ENCODE data around the gene USPL1. TPM values are rescaled to one million over a fixed set of nuclear protein-coding genes. Genes with fewer than 3 reads are reported as not detected.

The USPL1 gene
- total RNA-seq: 10 to 100 TPM in 1 of 2 donors, 1 to 10 TPM in 1; 8.8 to 14.8 TPM

DNA sequence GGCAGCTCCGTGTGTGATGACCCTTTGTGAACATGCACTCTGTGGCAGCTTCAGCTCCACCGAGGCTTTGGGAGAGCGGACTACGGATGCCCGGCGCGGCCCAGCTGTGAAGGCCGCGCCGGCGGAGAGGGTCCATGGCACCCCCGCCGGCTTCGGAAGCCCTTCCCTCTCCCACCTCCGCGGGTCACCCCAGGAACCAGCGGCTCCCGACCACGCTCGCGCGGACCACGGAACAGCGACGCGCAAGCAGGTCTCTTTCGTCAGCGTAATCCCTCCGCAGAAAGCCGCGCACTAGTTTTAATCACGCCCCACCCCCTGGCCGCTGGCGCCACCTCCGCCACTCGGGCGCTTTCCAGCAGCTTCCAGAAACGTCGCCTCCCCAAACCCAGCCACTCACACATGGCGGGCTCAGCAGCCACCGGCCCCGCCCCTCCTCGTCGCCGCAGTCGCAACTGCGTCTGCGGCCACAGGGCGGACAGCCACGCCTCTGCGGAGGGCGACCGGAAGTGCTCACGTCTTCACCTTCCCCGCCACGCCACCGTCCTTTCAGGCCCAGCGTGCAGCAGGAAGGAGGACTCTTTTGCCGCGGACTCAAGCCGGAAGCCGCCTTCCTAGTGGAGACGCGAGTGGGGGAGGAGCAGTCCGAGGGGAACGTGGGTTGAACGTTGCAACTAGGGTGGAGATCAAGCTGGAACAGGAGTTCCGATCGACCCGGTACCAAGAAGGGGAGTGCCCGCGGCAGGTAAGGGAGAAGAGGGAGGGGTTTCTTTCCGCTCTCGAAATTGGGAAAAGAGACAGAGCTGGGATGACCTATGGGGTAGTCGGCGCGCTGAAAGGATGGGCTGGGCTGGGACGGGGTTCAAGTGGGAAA is at the start of gene USPL1:
Gene USPL1, plus strand, starts transcription at position 606 of the 871 bp plus-strand sequence. CDS start 3,221 bp downstream, outside the sequence.
- Histone ChIP-seq H3K4me1 (peaks cover 12% of the 10 kb centered on the region), H3K9ac (ENCODE audit: low read depth in 2 of 2, low read length in 2 of 2) (peak within 1 kb of the TSS; percentile 96 to 100), H3K9me3 (no peaks in the 10 kb centered on the region), H3K36me3 (no peaks in the 10 kb centered on the region), H3K4me3 (peak within 1 kb of the TSS; percentile 79), H3K27ac (peak within 1 kb of the TSS; percentile 99), H3K27me3 (no peaks in the 10 kb centered on the region)
- intact Hi-C loops (cut with DNase I): loop anchor here (10.0 kb wide), 1 partner anchor 153 kb away; the partner anchor contains the start of gene HMGB1
- DNase-seq: peak; percentile 99
- TF ChIP-seq, protein P1, sequence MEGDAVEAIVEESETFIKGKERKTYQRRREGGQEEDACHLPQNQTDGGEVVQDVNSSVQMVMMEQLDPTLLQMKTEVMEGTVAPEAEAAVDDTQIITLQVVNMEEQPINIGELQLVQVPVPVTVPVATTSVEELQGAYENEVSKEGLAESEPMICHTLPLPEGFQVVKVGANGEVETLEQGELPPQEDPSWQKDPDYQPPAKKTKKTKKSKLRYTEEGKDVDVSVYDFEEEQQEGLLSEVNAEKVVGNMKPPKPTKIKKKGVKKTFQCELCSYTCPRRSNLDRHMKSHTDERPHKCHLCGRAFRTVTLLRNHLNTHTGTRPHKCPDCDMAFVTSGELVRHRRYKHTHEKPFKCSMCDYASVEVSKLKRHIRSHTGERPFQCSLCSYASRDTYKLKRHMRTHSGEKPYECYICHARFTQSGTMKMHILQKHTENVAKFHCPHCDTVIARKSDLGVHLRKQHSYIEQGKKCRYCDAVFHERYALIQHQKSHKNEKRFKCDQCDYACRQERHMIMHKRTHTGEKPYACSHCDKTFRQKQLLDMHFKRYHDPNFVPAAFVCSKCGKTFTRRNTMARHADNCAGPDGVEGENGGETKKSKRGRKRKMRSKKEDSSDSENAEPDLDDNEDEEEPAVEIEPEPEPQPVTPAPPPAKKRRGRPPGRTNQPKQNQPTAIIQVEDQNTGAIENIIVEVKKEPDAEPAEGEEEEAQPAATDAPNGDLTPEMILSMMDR (IDR thresholded peaks at IDR 0.05): no peak

DNA sequence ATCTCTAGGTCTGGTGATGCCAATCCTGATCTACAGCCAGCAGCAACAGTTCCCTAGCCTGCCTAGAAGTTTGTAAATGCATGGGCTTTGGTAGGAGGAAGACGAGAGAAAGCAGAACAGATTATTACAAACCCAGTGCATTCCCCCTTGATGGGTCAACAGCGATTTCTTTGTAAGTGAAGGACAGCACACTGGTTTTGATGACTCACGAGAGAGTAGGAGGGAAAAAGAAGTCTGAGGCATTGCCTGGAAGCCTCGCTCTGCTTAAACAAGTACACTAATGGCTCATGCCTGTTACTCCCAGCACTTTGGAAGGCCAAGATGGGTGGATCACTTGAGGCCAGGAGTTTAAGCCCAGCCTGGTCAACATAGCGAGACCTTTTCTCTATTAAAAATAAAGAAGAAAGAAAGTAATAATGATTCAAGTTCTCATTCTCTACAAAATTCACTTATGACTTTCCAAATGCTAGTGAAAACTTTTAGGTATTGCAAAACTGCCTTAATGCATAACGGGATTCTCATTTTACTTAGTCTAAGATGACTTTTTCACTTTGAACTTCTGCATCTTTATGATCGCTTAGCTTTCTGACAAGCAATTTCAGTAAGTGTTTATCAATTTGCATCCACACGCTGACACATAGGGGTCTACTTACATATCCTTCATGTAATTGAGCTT is 47.7 kb upstream of the USPL1 start:
- Histone ChIP-seq H3K9ac (ENCODE audit: low read depth in 2 of 2, low read length in 2 of 2) (no peak overlapping the region), H3K4me3 (no peak overlapping the region), H3K27ac (peak overlapping the region; percentile 17), H3K9me3 (no peaks in the 10 kb centered on the region), H3K27me3 (no peaks in the 10 kb centered on the region), H3K36me3 (no peaks in the 10 kb centered on the region), H3K4me1 (no peaks in the 10 kb centered on the region)
- TF ChIP-seq, protein P1 (IDR thresholded peaks at IDR 0.05): no peak
- DNase-seq: peak; percentile 24
- intact Hi-C loops (cut with DNase I): no loop called here

DNA sequence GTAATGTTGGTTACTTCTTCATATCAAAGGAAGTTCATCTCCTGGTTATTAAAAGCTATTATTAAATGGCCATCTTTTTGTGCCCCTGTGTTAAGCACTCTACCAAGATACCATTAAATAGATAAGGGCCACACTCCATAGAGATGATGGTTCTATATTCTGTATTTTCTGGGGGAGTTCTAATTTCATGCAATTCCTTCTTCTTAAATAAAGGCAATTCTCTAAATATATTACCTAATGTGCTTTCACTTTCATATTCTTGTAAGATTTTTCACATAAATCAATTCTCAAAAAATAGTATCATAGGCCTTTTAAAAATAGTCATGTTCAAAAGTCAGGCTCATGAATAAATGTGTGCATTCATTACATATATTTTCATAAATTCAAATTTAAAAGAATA is 47.0 kb upstream of the USPL1 start:
- Histone ChIP-seq H3K27me3 (no peaks in the 10 kb centered on the region), H3K27ac (no peak overlapping the region), H3K9me3 (no peaks in the 10 kb centered on the region), H3K9ac (ENCODE audit: low read depth in 2 of 2, low read length in 2 of 2) (no peak overlapping the region), H3K4me1 (no peaks in the 10 kb centered on the region), H3K36me3 (no peaks in the 10 kb centered on the region), H3K4me3 (no peak overlapping the region)
- intact Hi-C loops (cut with DNase I): no loop called here
- TF ChIP-seq, protein P1 (IDR thresholded peaks at IDR 0.05): no peak
- DNase-seq: no peak

DNA sequence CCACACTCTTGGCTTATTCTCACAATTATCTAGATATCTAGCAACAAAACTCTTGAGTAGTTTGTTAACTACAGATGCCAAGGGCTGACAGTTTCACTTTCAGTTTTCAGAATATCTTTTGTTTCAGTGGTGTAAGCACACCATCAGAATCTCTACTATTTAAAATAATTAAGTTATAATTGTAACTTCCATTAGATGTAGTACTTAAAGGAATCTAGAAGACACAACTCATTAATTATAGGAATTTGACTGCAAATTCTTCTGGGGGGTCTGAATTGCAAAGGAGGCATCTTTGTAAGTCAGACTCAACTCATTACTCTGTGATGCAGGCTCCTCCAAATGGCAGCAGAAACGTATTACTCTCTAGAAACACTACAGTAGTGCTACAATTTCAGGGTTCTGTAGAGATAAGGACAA is 44.9 kb upstream of the USPL1 start:
- no peak for DNase-seq
- intact Hi-C loops (cut with DNase I): no loop called here
- no peaks in the 10 kb centered on the region for H3K27me3 ChIP-seq
- H3K36me3 ChIP-seq: no peaks in the 10 kb centered on the region
- TF ChIP-seq, protein P1 (IDR thresholded peaks at IDR 0.05): no peak
- peak overlapping the region in 1 of 2 donors; percentile 52 for H3K9ac ChIP-seq (ENCODE audit: low read depth in 2 of 2, low read length in 2 of 2)
- no peaks in the 10 kb centered on the region for H3K4me1 ChIP-seq
- H3K9me3 ChIP-seq: no peaks in the 10 kb centered on the region
- H3K27ac ChIP-seq: peak overlapping the region; percentile 14
- no peak overlapping the region for H3K4me3 ChIP-seq

DNA sequence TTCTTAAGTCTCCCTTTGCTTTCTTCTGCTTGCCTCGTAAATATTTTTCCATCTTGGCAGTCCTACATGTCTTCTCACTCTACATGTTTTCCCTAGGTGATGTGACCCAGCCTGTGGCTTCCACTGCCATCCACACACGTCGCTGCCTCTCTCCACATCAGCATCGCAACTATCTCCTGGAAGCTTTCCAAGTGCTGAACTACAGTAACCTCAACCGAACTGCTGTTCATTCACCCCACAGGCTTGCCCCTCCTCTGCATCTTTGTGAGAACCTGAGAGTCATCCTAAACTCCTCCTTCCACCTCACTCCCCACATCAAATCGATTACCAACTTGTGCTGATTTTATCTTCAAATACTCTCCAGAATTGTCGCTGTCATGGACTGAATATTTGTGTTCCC is 41.2 kb upstream of the USPL1 start:
- Histone ChIP-seq H3K4me3 (no peak overlapping the region), H3K9ac (ENCODE audit: low read depth in 2 of 2, low read length in 2 of 2) (no peak overlapping the region), H3K9me3 (no peaks in the 10 kb centered on the region), H3K27ac (no peak overlapping the region), H3K27me3 (no peaks in the 10 kb centered on the region), H3K4me1 (no peaks in the 10 kb centered on the region), H3K36me3 (no peaks in the 10 kb centered on the region)
- no peak for DNase-seq
- TF ChIP-seq, protein P1 (IDR thresholded peaks at IDR 0.05): no peak
- intact Hi-C loops (cut with DNase I): no loop called here
